T-helper 2 cell treated with Interferon-gamma antibody and Interleukin-4, amounts not matched to agents 100 ng/mL and 5 ng/mL, for 36 hours (primary cell): ENCODE results near the gene DCAF11. TPM values are rescaled to one million over a fixed set of nuclear protein-coding genes. Genes with fewer than 3 reads are reported as not detected.

Source experiments
- intact Hi-C: fragments of 100-400 bp; cut with micrococcal nuclease; formaldehyde crosslinking; loops from one replicate; pipeline ENCODE4 v1.15.1; 2023
- total RNA-seq: library from RNA; stranded (reverse); gene quantifications from 2 replicates; pipeline ENCODE4 v1.2.3, GENCODE V29; 2022

The DCAF11 gene
- total RNA-seq, 1 donor from 2014 or later, result 81.8 TPM

DNA sequence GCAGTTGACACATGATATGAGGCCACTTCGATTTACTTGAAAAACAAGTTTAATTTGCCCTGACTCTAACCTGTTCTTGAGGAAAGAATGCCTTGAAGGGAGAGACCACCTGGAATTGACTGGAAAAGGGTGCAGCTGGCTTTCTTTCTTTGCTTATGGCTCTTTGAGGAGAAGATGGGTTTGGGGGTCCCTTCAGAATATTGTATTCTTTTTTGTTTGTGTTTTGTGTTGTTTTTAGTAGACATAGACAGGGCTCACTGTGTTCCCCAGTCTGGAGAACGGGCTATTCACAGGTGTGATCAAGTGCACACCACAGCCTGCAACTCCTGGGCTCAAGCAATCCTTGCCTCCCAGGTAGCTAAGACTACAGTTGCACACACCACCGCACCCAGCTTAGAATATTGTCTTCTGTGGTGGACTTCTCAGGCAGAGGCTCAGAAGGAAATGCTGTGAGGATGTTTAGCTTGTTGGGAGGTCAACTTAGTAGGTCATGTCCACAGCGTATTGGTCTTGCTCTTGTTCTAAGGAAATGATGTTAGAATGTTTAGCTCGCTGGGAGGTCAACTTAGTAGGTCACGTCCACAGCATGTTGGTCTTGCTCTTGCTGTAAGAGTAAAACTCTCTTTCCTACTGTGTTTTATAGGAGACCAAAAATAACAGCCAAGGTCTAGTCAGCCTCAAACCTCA is 1.7 kb downstream of the DCAF11 start:
- intact Hi-C loops, result loop anchor here (10.0 kb wide), 2 partner anchors 319 to 559 kb away; no protein-coding TSS in a partner anchor

- intact Hi-C loops, result loop anchor here (10.0 kb wide), 2 partner anchors 318 to 558 kb away; no protein-coding TSS in a partner anchor
Observed at GRCh38 chr14:24117179-24117578, 2.6 kb downstream of the DCAF11 start.

- intact Hi-C loops, result loop anchor here (10.0 kb wide), 2 partner anchors 315 to 555 kb away; no protein-coding TSS in a partner anchor
Observed at GRCh38 chr14:24119691-24120090, 5.1 kb downstream of the DCAF11 start.

DNA sequence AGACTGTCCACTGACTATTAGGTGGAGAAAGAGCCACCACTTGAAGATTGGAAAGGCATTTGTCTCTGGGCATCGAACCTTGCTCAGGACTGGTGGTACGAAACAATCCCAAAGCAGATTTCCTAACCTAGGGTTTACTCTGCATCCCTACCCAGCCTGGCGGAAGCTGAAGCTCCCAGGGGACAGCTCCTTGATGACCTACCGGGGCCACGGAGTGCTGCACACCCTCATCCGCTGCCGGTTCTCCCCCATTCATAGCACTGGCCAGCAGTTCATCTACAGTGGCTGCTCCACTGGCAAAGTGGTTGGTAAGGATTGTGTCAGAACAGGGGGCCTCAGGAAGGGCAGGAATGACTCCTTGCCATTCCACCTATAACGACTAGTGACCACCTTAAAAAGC is 6.6 kb downstream of the DCAF11 start:
- intact Hi-C loops, result no loop called here

- intact Hi-C loops, result no loop called here
Observed at GRCh38 chr14:24122416-24122815, 7.8 kb downstream of the DCAF11 start.

DNA sequence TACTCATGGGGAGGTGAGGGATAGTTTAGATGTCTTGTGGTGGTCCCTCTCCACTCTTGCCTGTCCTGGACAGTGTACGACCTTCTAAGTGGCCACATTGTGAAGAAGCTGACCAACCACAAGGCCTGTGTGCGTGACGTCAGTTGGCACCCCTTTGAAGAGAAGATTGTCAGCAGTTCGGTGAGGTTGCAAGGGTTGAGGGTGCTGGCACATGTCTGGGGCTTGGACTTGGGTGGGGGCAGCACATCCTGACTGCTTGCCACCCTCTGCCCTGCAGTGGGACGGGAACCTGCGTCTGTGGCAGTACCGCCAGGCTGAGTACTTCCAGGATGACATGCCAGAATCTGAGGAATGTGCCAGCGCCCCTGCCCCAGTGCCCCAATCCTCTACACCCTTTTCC is 8.3 kb downstream of the DCAF11 start:
- intact Hi-C loops, result no loop called here

DNA sequence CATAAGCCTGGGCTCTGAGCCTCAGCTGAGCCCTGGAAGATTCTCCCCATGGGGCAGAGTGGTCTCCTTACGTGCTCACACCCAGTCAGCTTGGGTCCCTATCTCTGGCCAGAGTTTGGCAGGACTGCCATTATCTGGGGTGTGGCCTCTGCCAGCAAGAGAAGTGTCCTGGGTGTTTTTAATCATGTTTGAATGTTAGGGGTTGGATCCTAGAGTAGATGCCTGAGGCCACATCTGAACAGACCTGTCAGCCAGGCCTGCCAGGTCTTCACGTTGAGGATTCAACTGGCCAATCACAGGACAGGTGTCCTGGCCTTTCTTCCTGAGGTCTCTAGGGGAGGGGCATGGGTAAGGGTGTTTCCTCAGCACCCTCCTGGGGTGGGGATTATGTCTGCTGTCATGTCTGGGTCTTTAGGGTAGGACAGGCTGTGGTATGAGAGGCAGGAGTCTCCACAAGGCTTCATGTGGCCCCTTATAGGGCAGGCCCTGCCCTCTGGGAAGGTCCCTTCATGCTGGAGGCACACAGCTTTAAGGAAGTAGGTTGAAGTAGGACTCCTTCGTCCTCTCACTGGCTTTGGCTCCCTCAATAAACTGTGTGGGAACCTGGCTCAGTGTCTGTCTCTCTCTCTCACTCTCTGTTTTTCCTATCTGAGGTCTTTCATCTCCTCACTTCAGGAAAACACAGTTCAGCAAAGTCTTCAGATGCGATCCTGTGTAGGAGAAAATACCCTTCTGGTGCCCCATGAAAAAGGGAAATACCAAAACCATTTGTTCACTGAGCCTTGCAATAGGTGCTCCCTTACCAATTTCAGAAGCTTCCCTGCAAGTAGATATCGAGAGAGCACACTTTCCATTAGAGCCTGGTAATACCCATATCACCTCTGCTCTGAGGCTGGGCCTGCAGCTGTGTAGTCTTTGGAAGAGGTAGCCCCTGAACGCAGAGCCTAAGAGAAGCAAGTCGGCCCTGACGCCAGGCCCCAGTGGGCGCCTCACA is 9.1 kb downstream of the DCAF11 start:
- intact Hi-C loops, result no loop called here

DNA sequence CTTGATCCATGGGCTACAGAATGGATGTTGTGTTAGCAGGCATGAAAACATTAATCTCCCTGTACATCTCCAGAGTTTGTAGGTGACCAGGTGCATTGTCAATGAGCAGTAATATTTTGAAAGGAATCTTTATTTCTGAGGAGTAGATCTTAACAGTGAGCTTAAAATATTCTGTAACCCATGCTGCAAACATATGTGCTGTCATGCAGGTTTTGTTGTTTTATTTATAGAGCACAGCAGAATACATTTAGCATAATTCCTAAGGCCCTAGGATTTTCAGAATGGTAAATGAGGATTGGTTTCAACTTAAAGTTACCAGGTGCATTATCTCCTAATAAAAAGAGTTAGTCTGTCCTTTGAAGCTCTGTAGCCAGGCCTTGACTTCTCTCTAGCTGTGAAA is 12.4 kb downstream of the DCAF11 start:
- intact Hi-C loops, result no loop called here

DNA sequence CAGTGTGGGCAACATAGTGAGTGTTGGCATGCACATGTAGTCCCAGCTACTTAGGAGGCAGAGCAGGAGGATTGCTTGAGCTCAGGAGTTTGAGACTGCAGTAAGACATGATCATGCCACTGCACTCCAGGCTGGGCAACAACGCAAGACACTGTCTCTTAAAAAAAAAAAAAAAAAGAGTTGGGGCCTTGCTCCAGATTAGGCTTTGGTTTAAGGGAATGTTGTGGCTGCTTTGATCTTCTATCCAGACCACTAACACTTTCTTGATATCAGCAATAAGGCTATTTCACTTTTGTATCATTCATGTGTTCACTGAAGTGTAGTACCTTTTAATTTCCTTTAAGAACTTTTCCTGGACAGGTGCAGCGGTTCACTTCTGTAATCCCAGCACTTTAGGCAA is 13.1 kb downstream of the DCAF11 start:
- intact Hi-C loops, result no loop called here

DNA sequence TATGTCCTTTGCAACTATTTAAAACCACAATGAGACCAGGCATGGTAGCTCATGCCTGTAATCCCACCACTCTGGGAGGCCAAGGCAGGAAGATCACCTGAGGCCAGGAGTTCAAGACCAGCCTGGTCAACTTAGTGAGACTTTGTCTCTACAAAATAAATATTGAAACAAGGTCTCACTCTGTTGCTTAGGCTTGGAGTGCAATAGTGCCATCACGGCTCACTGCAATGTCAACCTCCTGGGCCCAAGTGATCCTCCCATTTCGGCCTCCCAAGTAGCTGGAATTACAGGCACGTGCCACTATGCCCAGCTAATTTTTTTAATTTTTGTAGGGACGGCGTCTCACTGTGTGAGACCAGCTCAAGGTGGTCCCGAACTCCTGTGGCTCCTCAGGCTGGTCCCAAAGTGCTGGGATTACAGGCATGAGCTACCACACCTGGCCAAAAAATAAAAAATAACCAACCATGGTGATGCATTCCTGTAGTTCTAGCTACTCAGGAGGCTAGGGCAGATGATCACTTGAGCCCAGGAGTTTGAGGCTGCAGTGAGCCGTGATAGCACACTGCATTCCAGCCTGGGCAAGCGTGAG is 14.9 kb downstream of the DCAF11 start:
- intact Hi-C loops, result no loop called here

DNA sequence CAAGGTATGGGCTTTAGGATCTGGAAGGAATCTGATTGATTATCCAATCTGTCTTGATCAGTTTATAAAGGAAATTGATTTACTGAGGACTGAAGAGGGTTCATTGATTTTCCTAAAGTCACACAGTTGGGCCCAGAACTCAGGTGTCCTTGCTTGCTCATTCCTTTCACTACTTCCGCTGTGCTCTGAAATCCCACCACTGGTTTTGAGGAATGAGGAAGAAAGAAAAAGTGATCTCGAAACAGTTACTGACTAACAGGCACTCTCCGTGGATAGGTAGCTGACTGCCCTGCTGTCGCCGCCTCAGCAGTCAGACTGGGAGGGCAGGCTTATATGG is 15.8 kb downstream of the DCAF11 start, which contains the start of gene FITM1:
Gene FITM1, plus strand, starts transcription at position 280 of the 337 bp plus-strand sequence. CDS start 905 bp downstream, outside the sequence.
- intact Hi-C loops, result no loop called here

GRCh38 chr14:24130717-24131548 is 16.4 kb downstream of the DCAF11 start:
- intact Hi-C loops, result no loop called here

- intact Hi-C loops, result no loop called here
Observed at GRCh38 chr14:24131549-24131966, 17.0 kb downstream of the DCAF11 start.

DNA sequence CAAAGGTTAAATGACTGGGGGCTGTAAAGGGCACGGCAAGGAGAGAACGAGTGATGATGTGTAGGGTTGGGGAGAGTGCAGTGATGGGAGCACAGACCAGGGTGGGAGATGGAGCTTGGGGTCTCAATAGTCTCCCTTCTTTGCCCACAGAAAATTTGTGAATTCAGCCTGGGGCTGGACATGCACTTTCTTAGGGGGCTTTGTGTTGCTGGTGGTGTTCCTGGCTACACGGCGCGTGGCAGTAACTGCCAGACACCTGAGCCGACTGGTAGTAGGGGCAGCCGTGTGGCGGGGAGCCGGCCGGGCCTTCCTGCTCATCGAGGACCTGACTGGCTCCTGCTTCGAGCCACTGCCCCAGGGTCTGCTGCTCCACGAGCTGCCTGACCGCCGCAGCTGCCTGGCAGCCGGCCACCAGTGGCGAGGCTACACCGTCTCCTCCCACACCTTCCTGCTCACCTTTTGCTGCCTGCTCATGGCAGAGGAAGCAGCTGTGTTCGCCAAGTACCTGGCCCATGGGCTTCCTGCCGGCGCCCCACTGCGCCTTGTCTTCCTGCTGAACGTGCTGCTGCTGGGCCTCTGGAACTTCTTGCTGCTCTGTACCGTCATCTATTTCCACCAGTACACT is 17.6 kb downstream of the DCAF11 start:
- intact Hi-C loops, result no loop called here

DNA sequence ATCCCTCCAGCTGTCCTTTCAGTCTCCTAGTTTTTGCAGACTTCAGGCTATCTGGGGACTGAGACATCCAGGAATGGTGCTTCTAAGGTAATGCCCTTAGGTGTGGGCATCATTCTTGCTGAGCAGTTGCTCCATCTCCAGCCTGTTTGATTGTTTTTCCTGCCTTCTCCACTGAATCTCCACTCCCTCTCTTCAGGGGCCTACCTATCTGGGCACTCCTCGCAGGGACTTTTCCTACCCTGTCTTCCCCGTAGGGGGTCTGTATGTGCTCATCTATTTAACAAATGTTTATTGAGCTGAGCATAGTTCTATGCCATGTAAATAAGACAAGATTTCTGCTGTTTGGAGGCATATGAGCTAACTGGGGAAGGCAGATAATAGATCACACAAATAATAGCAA is 18.4 kb downstream of the DCAF11 start:
- intact Hi-C loops, result no loop called here

DNA sequence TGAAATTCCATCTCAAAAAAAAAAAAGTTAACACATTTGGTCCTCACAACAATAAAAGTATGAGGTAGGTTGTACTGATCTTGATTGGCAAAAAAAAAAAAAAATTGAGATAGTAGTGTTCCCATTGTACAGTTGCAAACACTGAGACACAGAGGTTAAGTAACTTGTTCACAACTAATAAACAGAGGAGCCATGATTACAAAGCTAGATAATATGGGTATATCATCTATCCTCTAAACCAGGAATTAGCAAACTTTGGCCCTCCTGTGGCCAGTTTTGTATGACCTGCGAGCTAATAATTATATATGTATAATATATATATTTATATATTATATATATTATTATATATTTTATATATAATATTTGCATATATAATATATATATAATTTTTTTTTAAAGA is 19.2 kb downstream of the DCAF11 start:
- intact Hi-C loops, result no loop called here

DNA sequence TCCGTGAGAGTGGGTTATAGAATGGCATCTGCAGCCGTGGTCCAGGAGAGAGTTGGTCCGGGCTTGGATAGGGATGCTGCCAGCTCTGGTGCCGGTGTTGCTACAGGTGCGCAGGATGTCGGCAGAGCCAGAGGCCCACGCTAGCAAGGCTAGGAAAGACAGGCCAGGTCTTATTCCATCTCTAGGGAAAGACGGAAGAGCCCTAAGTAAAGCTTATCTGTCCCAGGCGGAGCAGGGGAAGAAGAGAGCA is 20.9 kb downstream of the DCAF11 start:
- intact Hi-C loops, result no loop called here

- intact Hi-C loops, result loop anchor here (1.0 kb wide), 3 partner anchors 11 to 25 kb away; partner anchors contain the start of genes DCAF11, IRF9, NRL and RNF31
Observed at GRCh38 chr14:24135834-24136683, 21.5 kb downstream of the DCAF11 start, which contains the start of gene PSME1. PSME1 (plus strand) TSS chr14:24136194; CDS start chr14:24136263, 69 bp downstream.
